GM18507 (cell line): Measurements from ENCODE around the gene PDE4B.
A peak's percentile ranks its signal among the peaks of the same experiment; 100 is the strongest.
"Not testable (repeated sequence)": the region's sequence is repeated elsewhere in the genome, so short reads cannot be mapped to it uniquely, and the experiment has no call there.

Experiments
- DNase-seq: peaks from one replicate; pipeline ENCODE4 v3.0.0; 2011; ENCODE audit warnings: low read depth; ENCODE audit not compliant: insufficient read length; ENCODE audit errors: extremely low spot score
- FAIRE-seq: peaks from 2 replicates; lab custom pipeline; 2011; peaks lifted over from hg19 to GRCh38; lab: Jason Lieb, UNC

The PDE4B gene

DNA sequence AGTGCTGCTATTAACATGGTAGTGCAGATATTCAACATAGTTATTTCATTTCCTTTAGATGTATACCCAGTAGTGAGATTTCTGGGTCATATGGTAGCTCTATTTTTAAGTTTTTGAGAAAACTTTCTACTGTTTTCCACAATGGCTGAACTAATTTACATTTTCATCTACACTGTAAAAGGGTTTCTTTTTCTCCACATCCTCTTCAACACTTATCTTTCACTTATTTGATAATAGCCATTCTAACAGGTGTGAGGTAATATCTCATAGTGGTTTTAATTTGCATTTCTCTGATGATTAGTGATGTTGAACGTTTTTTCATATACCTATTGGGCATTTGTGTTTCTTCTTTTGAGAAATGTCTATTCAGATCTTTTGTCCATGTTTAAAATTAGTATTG, 149.8 kb downstream of the PDE4B start:
- no peak for FAIRE-seq
- DNase-seq: no peak

DNA sequence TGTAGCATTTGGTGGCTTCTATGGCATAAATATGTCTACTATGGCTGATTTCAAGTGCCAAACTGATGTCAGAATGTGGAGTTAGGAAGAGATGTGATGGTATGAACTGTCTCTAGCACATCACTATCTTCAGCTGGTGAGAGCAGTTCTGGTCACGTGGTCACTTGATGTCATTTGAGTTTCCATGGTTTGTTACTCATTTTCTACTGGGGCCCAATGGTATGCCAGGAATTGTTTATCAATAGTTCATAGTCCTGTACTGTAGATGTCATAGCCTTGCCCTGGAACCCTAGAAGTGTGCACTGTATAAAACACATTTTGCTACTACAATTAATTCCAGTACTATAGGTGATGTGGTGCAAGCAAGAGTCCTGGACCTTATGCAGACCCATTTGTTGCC, 153.7 kb downstream of the PDE4B start:
- no peak for DNase-seq
- no peak for FAIRE-seq

- FAIRE-seq (no peak), DNase-seq (no peak)
Measured at GRCh38 chr1:65946960-65947359, 154.3 kb downstream of the PDE4B start.

GRCh38 chr1:65948609-65949229, 156.0 kb downstream of the PDE4B start:
- FAIRE-seq (no peak), DNase-seq (no peak)

- FAIRE-seq: no peak
- no peak for DNase-seq
Measured at GRCh38 chr1:65949230-65949626, 156.5 kb downstream of the PDE4B start.

DNA sequence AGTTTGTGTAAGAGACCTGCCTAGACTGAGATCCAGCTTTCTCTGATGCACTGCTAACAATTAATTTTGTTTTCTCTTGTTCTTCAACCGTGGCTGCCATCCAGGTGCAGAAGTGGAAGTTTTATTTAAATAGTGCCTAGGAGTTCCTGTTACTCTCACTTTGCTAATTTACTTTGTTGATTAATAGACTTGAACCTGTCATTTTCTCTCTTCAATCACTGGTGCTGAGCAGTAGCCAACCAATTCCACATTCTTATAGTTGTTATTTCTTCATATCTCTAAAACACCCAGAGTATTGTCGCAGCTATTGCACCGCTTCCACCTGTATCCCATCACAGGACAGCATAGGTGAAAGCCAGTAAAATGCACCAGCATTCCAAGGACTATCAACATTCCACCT, 157.2 kb downstream of the PDE4B start:
- DNase-seq (no peak), FAIRE-seq (no peak)

DNA sequence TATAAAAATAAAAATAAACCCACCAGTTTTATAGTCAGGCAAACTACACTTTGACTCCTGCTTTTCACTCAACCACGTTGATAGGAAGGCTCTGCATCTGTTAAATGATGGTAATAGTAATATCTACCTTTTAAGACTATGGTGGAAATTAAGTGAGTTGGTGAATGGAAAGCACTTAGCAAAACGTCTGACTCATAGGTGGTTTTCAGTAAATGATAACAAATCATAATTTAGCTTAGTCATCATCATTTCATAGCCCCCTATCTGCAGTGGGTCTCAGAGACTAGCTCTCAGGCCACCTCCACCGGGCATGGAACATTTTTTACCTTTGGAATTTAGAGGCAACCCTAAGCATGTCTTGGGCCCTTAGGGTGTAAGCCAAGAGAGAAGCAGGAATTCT, 160.0 kb downstream of the PDE4B start:
- FAIRE-seq (no peak), DNase-seq (no peak)

DNA sequence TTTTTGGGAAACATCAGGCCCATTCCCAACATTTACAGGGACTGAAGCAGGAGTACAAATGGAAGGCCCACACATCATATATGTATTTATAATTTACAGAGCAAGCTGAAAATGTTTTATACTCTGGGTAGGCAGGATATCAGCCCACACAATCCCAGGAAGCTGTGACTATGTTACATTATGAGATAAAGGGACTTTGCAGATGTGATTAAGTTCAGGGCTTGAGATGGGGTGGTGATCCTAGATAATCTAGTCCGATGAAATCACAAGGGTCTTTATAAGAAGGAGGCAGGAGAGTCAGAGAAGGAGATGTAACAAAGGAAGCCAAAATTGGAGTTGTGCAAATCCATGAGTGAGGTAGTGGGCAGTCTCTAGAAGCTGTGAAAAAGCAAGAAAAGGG, 160.5 kb downstream of the PDE4B start:
- no peak for DNase-seq
- no peak for FAIRE-seq

GRCh38 chr1:65955071-65955470, 162.4 kb downstream of the PDE4B start:
- no peak for FAIRE-seq
- no peak for DNase-seq

- no peak for DNase-seq
- FAIRE-seq: no peak
Measured at GRCh38 chr1:65955503-65955902, 162.8 kb downstream of the PDE4B start.

DNA sequence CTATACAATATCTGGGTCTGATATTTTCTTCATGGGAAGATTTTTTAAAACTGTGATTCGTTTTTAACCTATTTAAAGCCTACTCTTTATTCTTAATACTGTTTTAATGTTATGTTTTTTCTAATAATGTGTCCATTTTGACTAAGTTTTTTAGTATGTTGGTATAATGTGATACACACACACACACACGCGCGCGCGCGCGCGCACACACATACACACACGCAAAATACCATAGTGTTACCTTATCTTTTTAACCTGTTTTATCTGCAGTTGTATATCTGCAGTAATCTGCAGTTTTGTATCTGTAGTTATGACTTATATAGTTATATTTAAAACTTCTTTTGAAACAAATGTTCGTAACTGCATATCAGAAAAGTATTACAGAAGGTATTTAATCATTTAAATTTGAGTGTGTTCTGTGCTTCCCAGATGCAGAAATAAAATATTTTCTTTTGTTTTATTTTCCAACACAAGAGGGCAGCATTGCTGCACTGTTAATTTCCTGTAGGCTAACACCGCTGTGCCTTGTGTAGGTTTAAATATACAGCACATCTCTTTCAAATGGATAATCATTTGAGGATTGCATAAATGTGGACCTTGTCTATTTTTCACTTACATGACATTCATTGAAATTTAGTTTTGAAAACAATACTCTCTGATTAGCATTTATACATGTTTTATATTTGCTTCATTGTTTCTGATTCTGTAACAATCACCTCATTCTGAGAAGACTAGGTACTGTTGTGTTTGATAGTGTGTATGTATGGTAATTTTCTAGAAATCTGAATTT, 166.1 kb downstream of the PDE4B start:
- peak; percentile 2 for DNase-seq
- FAIRE-seq: peak; percentile 83

- DNase-seq (no peak), FAIRE-seq (no peak)
Measured at GRCh38 chr1:65959896-65960567, 167.3 kb downstream of the PDE4B start.

DNA sequence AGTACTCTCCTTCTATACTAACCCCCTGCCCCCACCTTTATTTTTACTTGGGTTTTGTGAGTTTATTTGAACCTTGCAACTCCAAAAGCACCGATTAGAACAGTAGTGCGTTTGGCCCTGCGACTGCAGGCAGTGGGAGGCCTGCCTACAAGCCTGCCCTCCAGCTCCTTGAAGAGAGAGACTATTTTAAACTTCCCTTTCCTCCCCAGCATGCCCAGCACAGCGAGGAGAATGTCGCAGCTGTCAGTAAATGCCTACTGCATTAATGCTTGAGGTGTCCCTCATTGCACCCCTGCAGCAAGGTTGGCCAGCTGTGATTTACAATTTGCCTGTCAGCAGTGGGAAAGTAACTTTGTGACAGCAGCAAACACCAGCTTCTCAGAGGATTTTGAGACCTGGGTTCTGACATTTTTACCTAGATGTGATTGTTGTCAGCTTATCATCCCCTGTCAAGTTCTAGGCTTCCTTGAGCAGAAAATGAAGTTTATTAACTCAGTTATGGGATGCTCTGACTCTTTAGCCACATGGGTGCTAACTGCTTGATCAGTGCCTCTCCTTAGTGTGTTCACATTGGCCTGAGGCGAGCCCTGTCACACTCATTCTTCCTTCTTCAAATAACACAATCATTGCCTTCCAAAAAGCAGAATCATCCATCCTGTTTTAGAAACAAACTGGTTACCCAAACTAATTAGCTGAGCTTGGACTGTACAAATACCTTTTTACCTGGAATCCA, 170.6 kb downstream of the PDE4B start:
- no peak for DNase-seq
- no peak for FAIRE-seq

GRCh38 chr1:65964123-65964522, 171.4 kb downstream of the PDE4B start:
- no peak for DNase-seq

DNA sequence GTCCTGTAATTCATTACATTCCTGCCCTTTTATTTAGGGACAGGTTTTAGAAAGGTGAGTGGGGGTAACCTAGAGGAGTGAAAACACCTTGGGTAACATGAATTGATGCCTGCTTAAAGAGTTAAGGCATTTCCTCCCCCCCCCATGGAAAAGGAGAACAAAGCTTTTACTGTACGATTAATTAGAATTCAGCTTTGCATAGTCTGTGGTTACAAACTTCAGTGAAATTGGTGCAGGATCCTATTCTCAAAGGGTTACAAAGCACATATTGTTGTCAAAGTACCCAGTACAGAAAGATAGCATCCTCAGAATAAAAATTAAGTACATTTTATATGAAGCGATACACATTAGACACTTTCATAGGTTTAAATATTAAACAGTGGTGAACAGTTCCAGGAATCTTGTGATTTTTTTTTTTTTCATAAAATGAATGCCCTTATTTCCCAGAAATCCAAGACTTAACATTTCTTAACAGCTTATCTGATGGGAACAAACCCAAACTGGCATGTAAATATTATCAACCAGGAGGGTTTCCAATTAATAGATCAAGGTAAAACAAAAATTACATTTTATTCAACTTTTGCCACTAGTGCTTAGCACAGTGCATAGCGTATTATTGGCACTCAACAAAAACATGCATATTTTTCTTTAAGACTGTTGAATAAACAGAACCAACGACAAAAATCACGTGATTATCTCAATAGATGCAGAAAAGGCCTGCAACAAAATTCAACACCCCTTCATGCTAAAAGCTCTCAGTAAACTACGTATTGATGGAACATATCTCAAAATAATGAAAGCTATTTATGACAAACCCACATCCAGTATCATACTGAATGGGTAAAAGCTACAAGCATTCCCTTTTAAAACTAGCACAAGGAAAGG, 172.7 kb downstream of the PDE4B start:
- no peak for FAIRE-seq
- no peak for DNase-seq

More at GRCh38 chr1:65964123-65964522, 171.4 kb downstream of the PDE4B start:
- no peak for FAIRE-seq

- not testable (repeated sequence) for DNase-seq, FAIRE-seq
Measured at GRCh38 chr1:65967492-65967891, 174.8 kb downstream of the PDE4B start.

GRCh38 chr1:65971547-65971946, 178.9 kb downstream of the PDE4B start:
- DNase-seq (no peak), FAIRE-seq (no peak)

DNA sequence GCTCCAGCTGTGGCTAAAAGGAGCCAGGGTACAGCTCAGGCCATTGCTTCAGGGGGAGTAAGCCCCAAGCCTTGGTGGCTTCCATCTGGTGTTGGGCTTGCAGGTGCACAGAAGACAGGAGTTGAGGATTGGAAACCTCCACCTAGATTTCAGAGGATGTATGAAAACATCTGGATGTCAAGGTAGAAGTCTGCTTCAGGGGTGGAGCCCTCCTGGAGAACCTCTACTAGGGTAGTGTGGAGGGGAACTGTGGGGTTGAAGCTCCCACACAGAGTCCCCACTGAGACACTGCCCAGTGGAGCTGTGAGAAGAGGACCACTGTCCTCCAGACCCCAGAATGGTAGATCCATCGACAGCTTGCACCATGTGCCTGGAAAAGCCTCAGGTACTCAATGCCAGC, 183.0 kb downstream of the PDE4B start:
- FAIRE-seq (no peak), DNase-seq (no peak)
